ENCODE data around the gene DIDO1.

Gene DIDO1

GRCh38 chr20:62886709-62887058 lies 39.6 kb downstream of the DIDO1 start:
- Histone ChIP-seq H3K4me3 (ENCODE audit: low read length) (no peak overlapping the region), H3K27ac (ENCODE audit: low read depth, low read length) (peak overlapping the region; percentile 83), H3K36me3 (ENCODE audit: control insufficient read depth, insufficient read depth, low read length) (peaks cover 36% of the 10 kb centered on the region), H3K27me3 (ENCODE audit: control insufficient read depth, insufficient read depth, low read length) (no peaks in the 10 kb centered on the region), H3K4me1 (ENCODE audit: control insufficient read depth, insufficient read depth, low read length) (peaks cover 6% of the 10 kb centered on the region), H3K9ac (ENCODE audit: low read length) (no peak overlapping the region)

DNA sequence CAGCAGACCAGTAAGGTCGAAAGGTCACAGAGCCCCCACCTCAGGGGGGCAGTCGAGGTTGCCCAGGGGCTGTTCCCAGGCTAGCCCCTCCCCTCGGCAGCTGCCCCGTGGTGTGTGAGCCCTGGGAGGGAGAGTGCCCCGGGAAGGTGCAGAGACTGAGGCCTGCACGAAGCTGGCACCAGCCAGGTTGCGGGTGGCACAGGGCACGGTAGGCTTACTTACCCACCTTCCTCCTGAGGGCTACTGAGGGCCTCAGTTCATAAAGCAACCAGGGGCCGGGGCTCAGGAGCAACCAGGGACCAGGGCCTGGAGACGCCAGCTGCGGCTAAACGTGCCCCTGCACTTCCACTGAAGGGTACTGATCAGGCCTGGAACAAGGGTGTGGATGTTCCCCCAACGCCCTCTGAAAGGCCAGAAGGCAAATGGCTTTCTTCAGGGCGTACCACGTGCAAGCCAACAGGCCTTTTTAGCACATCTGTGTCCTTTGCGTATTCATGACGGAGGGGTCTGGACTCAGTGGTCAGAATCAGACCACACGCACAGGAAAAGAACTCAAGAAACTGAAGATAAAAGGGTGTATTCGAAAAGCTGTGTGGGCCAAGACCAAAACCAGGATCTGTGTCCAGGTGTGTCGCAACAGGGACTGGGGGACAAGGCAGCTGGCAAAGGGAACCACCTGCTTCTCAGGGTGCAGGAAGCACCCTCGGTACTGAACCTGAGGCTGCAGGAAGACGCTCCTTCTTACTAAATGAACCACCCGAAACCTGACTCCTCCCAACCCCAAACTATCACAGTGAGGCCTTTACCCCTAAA lies 40.2 kb downstream of the DIDO1 start:
- Histone ChIP-seq H3K27me3 (ENCODE audit: control insufficient read depth, insufficient read depth, low read length) (no peaks in the 10 kb centered on the region), H3K4me1 (ENCODE audit: control insufficient read depth, insufficient read depth, low read length) (peaks cover 6% of the 10 kb centered on the region), H3K27ac (ENCODE audit: low read depth, low read length) (peak overlapping the region; percentile 83), H3K9ac (ENCODE audit: low read length) (no peak overlapping the region), H3K36me3 (ENCODE audit: control insufficient read depth, insufficient read depth, low read length) (peaks cover 36% of the 10 kb centered on the region), H3K4me3 (ENCODE audit: low read length) (no peak overlapping the region)

DNA sequence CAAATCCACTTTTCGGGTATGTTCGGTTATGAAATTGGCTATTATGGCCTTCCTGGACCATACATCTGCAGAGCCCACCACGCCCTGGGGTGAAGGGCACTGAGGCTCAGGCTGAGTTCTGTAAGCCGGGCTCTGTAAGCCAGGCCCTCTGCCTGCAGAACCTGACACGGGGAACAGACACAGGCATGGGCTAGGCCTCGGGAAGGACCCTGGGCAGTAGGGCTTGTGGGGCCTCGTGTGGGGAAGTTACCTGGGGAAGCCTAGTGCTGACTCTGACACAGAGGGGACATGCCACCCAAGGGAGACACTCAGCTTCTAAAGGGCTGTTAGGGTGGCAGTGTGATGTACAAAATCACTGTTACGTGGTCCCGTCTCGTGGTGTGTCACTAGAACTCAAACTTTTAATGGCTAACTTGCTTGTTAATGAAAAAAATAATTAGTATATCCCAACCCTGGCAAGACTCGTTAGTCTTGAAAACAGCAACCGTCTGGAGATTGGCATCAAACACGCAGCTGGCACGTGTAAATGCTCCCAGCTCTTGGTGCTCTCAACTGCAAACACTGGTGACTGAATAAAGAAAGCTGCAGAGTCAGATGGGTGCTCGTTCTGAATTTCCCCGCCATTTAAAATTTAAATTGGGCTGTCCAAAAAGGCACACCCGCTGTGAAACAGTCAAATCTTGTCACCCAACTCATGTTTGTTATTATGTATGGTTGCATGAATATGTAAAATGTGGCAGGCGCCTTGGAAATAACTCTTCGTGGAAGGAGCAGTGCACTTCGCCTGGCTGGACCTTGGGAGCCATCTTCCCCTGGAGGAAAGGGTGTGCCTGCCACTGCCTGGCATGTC lies 41.0 kb downstream of the DIDO1 start:
- peaks cover 6% of the 10 kb centered on the region for H3K4me1 ChIP-seq (ENCODE audit: control insufficient read depth, insufficient read depth, low read length)
- no peak overlapping the region for H3K4me3 ChIP-seq (ENCODE audit: low read length)
- peaks cover 30% of the 10 kb centered on the region for H3K36me3 ChIP-seq (ENCODE audit: control insufficient read depth, insufficient read depth, low read length)
- H3K27me3 ChIP-seq (ENCODE audit: control insufficient read depth, insufficient read depth, low read length): no peaks in the 10 kb centered on the region
- no peak overlapping the region for H3K9ac ChIP-seq (ENCODE audit: low read length)
- no peak overlapping the region for H3K27ac ChIP-seq (ENCODE audit: low read depth, low read length)

GRCh38 chr20:62884556-62884955 lies 41.7 kb downstream of the DIDO1 start:
- peaks cover 23% of the 10 kb centered on the region for H3K36me3 ChIP-seq (ENCODE audit: control insufficient read depth, insufficient read depth, low read length)
- no peaks in the 10 kb centered on the region for H3K27me3 ChIP-seq (ENCODE audit: control insufficient read depth, insufficient read depth, low read length)
- peaks cover 6% of the 10 kb centered on the region for H3K4me1 ChIP-seq (ENCODE audit: control insufficient read depth, insufficient read depth, low read length)
- no peak overlapping the region for H3K4me3 ChIP-seq (ENCODE audit: low read length)
- H3K9ac ChIP-seq (ENCODE audit: low read length): no peak overlapping the region
- H3K27ac ChIP-seq (ENCODE audit: low read depth, low read length): no peak overlapping the region

GRCh38 chr20:62882426-62882825 lies 43.9 kb downstream of the DIDO1 start:
- Histone ChIP-seq H3K27ac (ENCODE audit: low read depth, low read length) (no peak overlapping the region), H3K27me3 (ENCODE audit: control insufficient read depth, insufficient read depth, low read length) (no peaks in the 10 kb centered on the region), H3K9ac (ENCODE audit: low read length) (no peak overlapping the region), H3K4me3 (ENCODE audit: low read length) (no peak overlapping the region), H3K36me3 (ENCODE audit: control insufficient read depth, insufficient read depth, low read length) (peaks cover 8% of the 10 kb centered on the region), H3K4me1 (ENCODE audit: control insufficient read depth, insufficient read depth, low read length) (peaks cover 3% of the 10 kb centered on the region)

DNA sequence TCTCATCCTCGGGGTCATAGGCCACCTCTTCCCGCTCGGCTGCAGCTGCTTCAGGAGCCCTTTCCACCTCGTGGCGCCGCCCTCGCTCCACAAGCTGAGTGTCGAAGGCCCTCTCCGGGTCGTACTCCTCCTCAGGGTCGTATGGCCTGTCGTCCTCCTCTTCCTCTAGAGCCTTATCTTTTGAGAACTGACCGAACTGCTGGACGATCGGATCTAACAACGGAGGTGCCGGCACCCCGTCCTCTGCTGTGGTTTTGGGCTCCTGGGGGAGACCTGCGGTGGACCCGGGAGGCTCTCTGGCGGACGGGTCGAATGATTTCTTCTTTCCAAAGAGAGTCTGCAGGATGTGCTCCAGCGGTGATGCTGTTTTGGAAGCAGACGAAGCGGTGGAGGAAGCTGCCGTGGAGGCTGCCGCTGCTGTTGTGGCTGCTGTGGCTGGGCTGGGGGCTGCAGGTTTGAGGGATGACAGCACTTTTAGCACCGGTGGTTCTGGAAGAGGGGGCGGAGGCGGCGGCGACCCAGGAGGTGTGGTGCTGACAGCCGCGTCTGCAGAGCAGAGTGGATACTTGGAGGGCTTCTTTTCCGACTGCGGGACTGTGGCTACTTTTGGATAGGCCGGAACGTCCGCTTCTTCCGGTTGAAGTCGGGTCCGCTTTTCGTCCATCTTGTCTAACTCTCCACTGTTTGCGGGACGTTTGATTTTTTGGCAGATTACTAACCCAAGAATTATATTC lies 44.5 kb downstream of the DIDO1 start:
- no peaks in the 10 kb centered on the region for H3K27me3 ChIP-seq (ENCODE audit: control insufficient read depth, insufficient read depth, low read length)
- H3K9ac ChIP-seq (ENCODE audit: low read length): no peak overlapping the region
- no peak overlapping the region for H3K27ac ChIP-seq (ENCODE audit: low read depth, low read length)
- H3K4me3 ChIP-seq (ENCODE audit: low read length): no peak overlapping the region
- H3K36me3 ChIP-seq (ENCODE audit: control insufficient read depth, insufficient read depth, low read length): peaks cover 8% of the 10 kb centered on the region
- H3K4me1 ChIP-seq (ENCODE audit: control insufficient read depth, insufficient read depth, low read length): peaks cover 6% of the 10 kb centered on the region

- H3K4me1 ChIP-seq (ENCODE audit: control insufficient read depth, insufficient read depth, low read length): peaks cover 11% of the 10 kb centered on the region
- H3K27me3 ChIP-seq (ENCODE audit: control insufficient read depth, insufficient read depth, low read length): no peaks in the 10 kb centered on the region
- H3K4me3 ChIP-seq (ENCODE audit: low read length): no peak overlapping the region
- no peak overlapping the region for H3K27ac ChIP-seq (ENCODE audit: low read depth, low read length)
- no peak overlapping the region for H3K9ac ChIP-seq (ENCODE audit: low read length)
- peaks cover 8% of the 10 kb centered on the region for H3K36me3 ChIP-seq (ENCODE audit: control insufficient read depth, insufficient read depth, low read length)
Measured at GRCh38 chr20:62880935-62881661, 45.2 kb downstream of the DIDO1 start.

DNA sequence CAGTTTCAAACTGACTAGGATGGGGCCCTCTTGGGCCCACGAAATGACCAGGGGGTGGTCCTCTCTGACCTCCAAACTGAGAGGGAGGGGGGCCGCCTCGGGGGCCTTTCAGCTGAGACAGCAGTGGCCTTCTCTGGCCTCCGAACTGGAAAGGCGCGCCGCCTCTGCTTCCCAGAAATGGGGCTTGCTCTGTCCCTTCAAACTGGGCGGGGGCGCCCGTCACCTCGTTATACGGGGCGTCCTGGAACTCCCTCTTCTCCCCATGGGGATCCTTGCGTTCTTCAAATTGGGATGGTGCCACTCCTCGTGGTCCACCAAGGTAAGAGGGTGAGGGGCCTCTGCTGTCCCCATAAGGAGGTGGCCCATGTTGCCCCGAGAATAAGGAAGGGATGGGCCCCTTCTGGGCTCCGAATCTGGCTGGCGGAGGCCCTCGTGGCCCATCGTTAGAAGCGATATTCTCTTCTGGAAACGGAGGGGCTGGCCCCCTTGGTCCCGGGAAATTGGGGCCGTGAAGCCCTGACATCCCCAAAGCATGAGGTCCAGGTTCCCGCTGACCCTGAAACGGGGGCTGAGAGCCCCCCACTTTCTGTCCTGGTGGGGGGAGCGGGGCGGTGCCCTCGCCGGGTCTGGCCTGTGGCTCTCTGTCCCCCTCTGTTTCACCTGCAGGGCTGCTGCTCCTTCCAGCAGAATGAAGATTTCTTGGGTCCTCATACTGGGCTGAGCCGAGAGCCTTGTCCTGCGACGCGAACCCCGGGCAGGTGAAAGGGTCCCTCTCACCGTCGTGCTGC lies 46.0 kb downstream of the DIDO1 start:
- H3K36me3 ChIP-seq (ENCODE audit: control insufficient read depth, insufficient read depth, low read length): peaks cover 8% of the 10 kb centered on the region
- no peaks in the 10 kb centered on the region for H3K27me3 ChIP-seq (ENCODE audit: control insufficient read depth, insufficient read depth, low read length)
- no peak overlapping the region for H3K27ac ChIP-seq (ENCODE audit: low read depth, low read length)
- H3K4me1 ChIP-seq (ENCODE audit: control insufficient read depth, insufficient read depth, low read length): peaks cover 15% of the 10 kb centered on the region
- H3K4me3 ChIP-seq (ENCODE audit: low read length): no peak overlapping the region
- no peak overlapping the region for H3K9ac ChIP-seq (ENCODE audit: low read length)

- Histone ChIP-seq H3K9ac (ENCODE audit: low read length) (no peak overlapping the region), H3K4me1 (ENCODE audit: control insufficient read depth, insufficient read depth, low read length) (peaks cover 15% of the 10 kb centered on the region), H3K4me3 (ENCODE audit: low read length) (no peak overlapping the region), H3K27me3 (ENCODE audit: control insufficient read depth, insufficient read depth, low read length) (no peaks in the 10 kb centered on the region), H3K36me3 (ENCODE audit: control insufficient read depth, insufficient read depth, low read length) (peaks cover 8% of the 10 kb centered on the region), H3K27ac (ENCODE audit: low read depth, low read length) (no peak overlapping the region)
Measured at GRCh38 chr20:62879275-62880146, 46.8 kb downstream of the DIDO1 start.

DNA sequence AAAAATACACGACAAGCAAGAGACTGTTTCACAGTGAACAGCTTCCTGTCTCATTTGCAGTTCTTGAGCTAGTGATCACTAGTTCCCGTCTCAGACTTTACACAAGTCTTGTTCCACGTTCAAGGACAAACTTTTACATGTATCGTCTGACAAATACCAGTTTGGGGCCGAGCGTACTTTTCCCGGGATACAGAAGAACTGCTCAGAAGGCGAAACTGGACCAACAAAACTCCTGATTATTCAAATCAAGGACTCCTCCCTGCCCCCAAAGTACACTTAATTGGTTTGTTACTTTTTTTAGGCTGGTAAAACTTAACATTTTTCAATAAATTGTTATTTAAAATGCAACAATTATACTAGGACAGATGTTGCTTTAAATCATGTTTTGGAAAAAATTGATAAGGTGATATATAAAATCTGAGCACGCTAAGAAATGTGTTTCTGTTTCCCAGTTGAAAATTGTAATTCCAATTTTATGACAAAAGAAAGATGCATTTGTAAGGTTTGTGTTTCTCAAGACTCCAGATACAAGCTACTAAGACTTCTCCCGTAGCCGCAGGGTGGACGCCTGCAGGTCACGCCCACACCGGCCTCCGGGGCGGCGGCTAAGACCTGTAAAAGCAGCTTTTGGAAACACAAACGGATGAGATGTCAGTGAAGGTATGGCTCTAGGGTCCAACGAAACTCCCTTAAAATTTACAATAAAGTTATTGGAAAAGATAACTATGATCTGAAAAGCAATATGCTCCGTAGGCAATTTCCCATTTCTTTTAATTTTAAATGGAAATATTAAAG lies 47.9 kb downstream of the DIDO1 start:
- H3K4me3 ChIP-seq (ENCODE audit: low read length): no peak overlapping the region
- H3K36me3 ChIP-seq (ENCODE audit: control insufficient read depth, insufficient read depth, low read length): peaks cover 8% of the 10 kb centered on the region
- no peak overlapping the region for H3K9ac ChIP-seq (ENCODE audit: low read length)
- no peaks in the 10 kb centered on the region for H3K27me3 ChIP-seq (ENCODE audit: control insufficient read depth, insufficient read depth, low read length)
- H3K4me1 ChIP-seq (ENCODE audit: control insufficient read depth, insufficient read depth, low read length): peaks cover 15% of the 10 kb centered on the region
- no peak overlapping the region for H3K27ac ChIP-seq (ENCODE audit: low read depth, low read length)

All from rectal smooth muscle tissue (tissue), 1 donor.